GM20000 (cell line): Measurements from ENCODE around the gene XPR1.

Source experiments
- DNase-seq: peaks from one replicate; pipeline ENCODE4 v3.0.0; 2012; ENCODE audit warnings: low spot score
- TF ChIP-seq, protein P1 (sequence below): IDR thresholded peaks from 2 replicates; pipeline ENCODE4 v1.5.1; 2012; ENCODE audit warnings: mild to moderate bottlenecking, control low read depth; ENCODE audit errors: extremely low read depth, missing control alignments

Gene XPR1

DNA sequence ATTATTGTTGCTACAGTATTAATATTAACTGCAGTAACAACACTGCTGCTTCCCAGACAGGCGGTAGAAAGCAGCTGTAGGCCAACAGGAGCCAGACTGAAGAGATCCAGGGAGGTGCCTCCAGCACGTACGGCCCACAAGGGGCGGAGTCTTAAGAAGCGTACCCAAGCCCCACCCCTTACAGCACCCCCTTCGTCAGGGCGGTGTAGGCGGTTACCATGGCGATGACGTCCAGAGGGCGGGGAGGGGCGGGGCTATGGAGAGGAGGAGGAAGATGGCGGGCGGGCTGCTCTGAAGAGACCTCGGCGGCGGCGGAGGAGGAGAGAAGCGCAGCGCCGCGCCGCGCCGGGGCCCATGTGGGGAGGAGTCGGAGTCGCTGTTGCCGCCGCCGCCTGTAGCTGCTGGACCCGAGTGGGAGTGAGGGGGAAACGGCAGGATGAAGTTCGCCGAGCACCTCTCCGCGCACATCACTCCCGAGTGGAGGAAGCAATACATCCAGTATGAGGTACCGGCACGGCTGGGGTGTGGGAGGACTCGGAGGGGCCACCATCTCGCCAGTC lies at the start of gene XPR1:
TSS of gene XPR1 (plus strand) at position 257 of the 560 bp plus-strand sequence. CDS start at position 437, 180 bp downstream.
- DNase-seq, result peak; percentile 95
- TF ChIP-seq, protein P1, sequence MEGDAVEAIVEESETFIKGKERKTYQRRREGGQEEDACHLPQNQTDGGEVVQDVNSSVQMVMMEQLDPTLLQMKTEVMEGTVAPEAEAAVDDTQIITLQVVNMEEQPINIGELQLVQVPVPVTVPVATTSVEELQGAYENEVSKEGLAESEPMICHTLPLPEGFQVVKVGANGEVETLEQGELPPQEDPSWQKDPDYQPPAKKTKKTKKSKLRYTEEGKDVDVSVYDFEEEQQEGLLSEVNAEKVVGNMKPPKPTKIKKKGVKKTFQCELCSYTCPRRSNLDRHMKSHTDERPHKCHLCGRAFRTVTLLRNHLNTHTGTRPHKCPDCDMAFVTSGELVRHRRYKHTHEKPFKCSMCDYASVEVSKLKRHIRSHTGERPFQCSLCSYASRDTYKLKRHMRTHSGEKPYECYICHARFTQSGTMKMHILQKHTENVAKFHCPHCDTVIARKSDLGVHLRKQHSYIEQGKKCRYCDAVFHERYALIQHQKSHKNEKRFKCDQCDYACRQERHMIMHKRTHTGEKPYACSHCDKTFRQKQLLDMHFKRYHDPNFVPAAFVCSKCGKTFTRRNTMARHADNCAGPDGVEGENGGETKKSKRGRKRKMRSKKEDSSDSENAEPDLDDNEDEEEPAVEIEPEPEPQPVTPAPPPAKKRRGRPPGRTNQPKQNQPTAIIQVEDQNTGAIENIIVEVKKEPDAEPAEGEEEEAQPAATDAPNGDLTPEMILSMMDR, result no peak

DNA sequence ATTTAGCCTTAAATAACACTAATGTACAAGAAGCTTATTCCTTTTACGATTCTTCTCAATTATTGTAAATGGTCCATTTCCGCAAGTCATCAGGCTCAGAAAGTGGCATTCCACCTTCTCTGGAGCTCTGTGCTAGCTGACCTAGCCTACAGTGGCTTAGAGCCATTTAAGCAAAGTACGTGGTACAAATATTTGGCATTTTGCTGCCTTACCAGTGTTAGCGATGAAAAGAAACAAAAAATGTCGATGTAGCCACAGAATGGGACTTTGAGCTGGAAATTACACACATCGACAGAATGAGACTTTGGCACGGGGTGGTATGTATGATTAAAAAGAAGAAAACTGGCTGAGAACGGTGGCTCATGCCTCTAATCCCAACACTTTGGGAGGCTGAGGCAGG lies 47.0 kb upstream of the XPR1 start:
- TF ChIP-seq, protein P1, result no peak
- DNase-seq, result no peak

DNA sequence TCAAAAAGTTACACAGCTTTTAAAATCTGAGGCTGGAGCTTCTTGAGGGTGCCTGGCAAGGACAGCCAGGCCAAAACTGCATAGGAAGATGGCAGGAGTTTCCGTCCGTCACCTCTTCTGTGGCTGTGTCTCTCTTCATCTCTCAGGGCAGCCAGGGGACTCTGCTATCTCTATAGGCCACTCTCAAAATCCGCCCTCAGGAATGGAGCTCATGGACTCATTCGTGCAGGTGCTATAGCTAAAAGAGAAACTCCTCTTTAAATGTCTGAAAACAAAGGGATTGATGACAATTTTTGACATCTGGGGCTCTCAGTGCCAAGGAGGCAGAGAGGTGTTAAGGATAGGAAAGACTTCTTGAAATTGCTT lies 45.8 kb upstream of the XPR1 start:
- TF ChIP-seq, protein P1, result no peak
- no peak for DNase-seq

DNA sequence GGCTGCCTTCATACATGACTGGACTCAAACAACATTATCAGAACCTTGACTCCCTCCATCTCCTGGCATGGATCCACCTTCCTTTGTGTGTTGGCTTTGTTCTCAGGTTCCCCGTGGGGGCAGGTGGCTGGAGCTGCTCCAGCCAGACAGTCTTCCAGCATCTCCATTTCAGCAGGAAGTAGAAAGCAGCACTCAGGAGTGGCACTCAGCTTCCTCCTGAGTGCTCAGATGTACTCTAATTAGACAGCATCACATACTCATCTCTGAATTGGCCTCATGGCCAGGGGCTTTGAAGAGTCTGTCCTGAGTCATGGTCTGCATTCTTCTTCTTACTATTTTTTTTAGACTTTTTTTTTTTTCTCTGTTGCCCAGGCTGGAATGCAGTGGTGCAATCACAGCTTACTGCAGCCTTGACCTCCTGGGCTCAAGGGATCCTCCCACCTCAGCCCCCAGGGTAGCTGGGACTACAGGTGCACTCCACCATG lies 45.1 kb upstream of the XPR1 start:
- TF ChIP-seq, protein P1, result no peak

DNA sequence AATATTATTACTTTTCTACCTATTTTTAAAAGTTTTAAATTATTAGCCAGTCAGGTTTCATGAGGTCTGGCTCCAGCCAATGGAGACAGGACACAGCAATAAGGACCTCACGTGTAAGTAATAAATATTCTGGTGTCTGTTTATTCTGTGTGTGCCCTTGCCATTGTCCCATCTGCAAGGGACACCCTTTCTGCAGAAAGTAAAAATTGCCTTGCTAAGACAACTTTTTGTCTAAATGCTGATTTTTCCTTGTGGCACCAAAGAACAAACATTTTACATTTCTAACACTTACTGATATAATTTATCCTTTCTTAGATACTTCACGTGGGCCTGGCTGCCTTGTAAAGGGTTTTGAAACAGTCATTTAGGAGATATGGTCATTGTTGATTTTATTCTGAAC lies 43.7 kb upstream of the XPR1 start:
- no peak for DNase-seq
- TF ChIP-seq, protein P1, result no peak

More for the DNA sequence above, 45.1 kb upstream of the XPR1 start:
- DNase-seq, result no peak

DNA sequence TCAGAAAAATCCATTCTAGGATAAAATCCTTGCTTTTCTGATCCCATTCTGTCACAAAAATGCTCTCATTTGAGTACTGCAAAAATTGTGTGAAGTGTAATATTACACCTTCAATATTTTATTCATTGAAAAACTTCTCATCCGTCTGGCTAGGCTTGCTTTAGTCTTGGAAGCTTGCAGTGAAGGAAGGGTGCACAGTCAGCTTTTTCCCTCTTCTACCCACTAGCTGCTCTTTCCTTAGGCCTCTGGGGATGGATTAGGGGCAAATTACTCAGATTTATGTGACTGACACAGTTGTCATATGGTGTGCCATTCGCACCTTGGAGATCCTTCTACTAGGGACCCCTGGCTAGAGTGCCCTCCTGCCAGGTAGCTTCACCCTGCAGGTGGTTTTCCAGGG lies 40.9 kb upstream of the XPR1 start:
- no peak for DNase-seq
- TF ChIP-seq, protein P1, result no peak

DNA sequence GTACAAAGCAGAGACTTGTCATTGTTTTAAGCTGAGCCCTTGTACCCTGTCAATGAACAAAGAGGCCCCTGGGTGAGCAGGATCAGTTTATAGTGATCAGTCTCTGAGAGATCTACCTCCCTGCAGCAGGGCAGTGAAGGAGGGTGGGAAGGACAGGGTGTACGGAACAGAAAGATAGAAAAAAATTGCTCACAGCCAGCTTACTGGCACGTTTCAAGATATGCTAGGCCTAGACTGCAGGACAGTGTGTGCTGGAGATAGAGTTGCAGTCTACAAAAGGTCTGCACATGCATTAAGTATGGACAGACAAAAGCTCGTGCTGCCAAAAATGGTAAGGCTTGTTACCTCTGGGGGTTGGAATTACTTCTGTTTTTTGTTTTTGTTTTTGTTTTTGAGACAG lies 38.4 kb upstream of the XPR1 start:
- TF ChIP-seq, protein P1, result no peak
- no peak for DNase-seq
